K562 (cell line): ENCODE data around the gene VSIG10. TPM values are rescaled to one million over a fixed set of nuclear protein-coding genes. Genes with fewer than 3 reads are reported as not detected.

Source experiments
- CBFA2T3 ChIP-seq: fragments of 450-650 bp; IDR thresholded peaks from 2 replicates; pipeline ENCODE4 v1.6.1; 2017
- HMG20B ChIP-seq: fragments of 250-450 bp; sonication (Bioruptor Pico); IDR thresholded peaks from 2 replicates; pipeline ENCODE4 v1.5.0; 2021; ENCODE audit warnings: mild to moderate bottlenecking
- MECOM ChIP-seq: fragments of 250-450 bp; sonication (Bioruptor Pico); IDR thresholded peaks from 2 replicates; pipeline ENCODE4 v1.8.0; 2022; ENCODE audit warnings: inconsistent platforms
- RBM15 ChIP-seq: fragments of 200-400 bp; formaldehyde crosslinking; IDR thresholded peaks from 2 replicates; pipeline ENCODE4 v1.6.1; 2018; ENCODE audit warnings: mild to moderate bottlenecking, low read length, moderate library complexity; ENCODE audit not compliant: insufficient read depth
- TCF3 ChIP-seq: sonication (generic); formaldehyde crosslinking; IDR thresholded peaks from 2 replicates; pipeline ENCODE4 v1.4.0; 2020; ENCODE audit warnings: mild to moderate bottlenecking, missing genetic modification reagents
- ZNF589 ChIP-seq: fragments of 200-800 bp; sonication (Bioruptor generic); IDR thresholded peaks from 2 replicates; pipeline ENCODE4 v1.6.1; 2016; ENCODE audit warnings: low read depth, missing genetic modification characterization, missing compliant biosample characterization
- polyA plus RNA-seq, 8 experiments: library from polyadenylated mRNA; depleted of rRNA in 4 of 8; stranded (reverse) in 5 of 8; unstranded in 3 of 8; fragments of >200 nt; fragmentation: Nextera tagmentation in 2 of 8; fragmentation: Illumina TruSeq in 1 of 8; extraction: Ambion mirVana in 2 of 8; extraction: Trizol in 1 of 8; gene quantifications; 2 replicates each; pipeline versions ENCODE4 v1.2.1 to v1.2.3, GENCODE V29; 2011 to 2014; ENCODE audit warnings: inconsistent platforms in 1 of 8, missing spikeins in 1 of 8
- total RNA-seq, 7 experiments: library from RNA; depleted of rRNA in 6 of 7; stranded (reverse); fragments of >200 nt in 6 of 7; fragmentation: Illumina TruSeq in 2 of 7; extraction: Trizol in 2 of 7; gene quantifications; 2 replicates each; pipeline versions ENCODE4 v1.2.1 to v1.2.3, GENCODE V29; 2011 to 2021; ENCODE audit warnings: low replicate concordance in 1 of 7
- TF ChIP-seq, protein P1 (sequence below), 2 experiments: fragments of 450-650 bp in 1 of 2; sonication (generic) in 1 of 2; formaldehyde crosslinking in 1 of 2; IDR thresholded peaks; 2 replicates each; pipeline versions ENCODE4 v1.7.1 to v1.9.0; 2016 to 2022; ENCODE audit warnings: inconsistent platforms in 1 of 2, mild to moderate bottlenecking in 1 of 2, missing genetic modification reagents in 1 of 2

The VSIG10 gene
- total and polyA plus RNA-seq, 9 of the 15 experiments (the other 6 are each of a cell fraction or from before 2014, with no cell fraction given), result 4.1 to 8.8 (median 4.7) TPM

DNA sequence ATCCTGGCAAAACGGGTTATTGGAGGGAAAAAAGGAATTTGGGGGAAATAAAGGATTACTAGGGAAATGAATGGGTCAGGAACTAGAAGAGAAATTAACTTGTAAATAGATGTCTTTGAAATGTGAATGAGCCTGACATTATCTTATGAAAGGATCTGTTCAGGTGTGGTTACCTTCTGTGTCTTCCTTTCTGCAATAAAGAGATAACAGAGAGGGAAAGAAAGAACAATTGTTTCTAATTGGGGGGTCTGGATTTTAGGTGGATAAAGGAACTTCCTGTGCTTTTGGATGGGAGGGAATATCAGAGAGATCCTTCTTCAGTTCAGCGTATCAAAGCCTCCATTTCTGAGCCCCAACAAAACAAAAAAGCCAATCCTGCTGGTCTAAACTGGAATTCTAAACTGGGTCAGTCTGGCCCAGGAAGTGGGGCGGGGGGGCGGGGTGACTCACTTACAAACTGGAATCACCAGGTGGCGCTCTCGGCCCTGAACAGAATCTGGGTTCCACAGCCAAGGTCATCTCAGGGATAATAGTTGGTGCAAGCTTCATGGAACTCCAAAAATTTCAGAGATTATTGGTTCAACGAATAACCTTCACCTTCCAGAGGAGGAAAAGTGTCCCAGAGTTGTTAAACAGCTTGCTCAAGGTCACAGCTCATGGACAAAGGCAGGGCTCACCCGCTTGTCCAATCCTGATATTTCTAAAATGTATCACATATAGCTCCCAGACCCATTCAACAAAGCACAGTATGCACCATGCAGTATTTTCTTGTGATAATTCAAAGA, 17.0 kb upstream of the VSIG10 start (continued):
- TF ChIP-seq, protein P1, sequence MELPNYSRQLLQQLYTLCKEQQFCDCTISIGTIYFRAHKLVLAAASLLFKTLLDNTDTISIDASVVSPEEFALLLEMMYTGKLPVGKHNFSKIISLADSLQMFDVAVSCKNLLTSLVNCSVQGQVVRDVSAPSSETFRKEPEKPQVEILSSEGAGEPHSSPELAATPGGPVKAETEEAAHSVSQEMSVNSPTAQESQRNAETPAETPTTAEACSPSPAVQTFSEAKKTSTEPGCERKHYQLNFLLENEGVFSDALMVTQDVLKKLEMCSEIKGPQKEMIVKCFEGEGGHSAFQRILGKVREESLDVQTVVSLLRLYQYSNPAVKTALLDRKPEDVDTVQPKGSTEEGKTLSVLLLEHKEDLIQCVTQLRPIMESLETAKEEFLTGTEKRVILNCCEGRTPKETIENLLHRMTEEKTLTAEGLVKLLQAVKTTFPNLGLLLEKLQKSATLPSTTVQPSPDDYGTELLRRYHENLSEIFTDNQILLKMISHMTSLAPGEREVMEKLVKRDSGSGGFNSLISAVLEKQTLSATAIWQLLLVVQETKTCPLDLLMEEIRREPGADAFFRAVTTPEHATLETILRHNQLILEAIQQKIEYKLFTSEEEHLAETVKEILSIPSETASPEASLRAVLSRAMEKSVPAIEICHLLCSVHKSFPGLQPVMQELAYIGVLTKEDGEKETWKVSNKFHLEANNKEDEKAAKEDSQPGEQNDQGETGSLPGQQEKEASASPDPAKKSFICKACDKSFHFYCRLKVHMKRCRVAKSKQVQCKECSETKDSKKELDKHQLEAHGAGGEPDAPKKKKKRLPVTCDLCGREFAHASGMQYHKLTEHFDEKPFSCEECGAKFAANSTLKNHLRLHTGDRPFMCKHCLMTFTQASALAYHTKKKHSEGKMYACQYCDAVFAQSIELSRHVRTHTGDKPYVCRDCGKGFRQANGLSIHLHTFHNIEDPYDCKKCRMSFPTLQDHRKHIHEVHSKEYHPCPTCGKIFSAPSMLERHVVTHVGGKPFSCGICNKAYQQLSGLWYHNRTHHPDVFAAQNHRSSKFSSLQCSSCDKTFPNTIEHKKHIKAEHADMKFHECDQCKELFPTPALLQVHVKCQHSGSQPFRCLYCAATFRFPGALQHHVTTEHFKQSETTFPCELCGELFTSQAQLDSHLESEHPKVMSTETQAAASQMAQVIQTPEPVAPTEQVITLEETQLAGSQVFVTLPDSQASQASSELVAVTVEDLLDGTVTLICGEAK (IDR thresholded peaks at IDR 0.05), result peak; percentile 49; the same call in 1 of the 2 replicates
- TF ChIP-seq, protein P1 (CRISPR knock-in tag; IDR thresholded peaks at IDR 0.05), result no peak
- TF ChIP-seq CBFA2T3 (peak; percentile 41), RBM15 (no peak), ZNF589 (no peak), HMG20B (CRISPR knock-in tag) (no peak), TCF3 (CRISPR knock-in tag) (no peak), MECOM (CRISPR knock-in tag) (no peak)
